HG03457 (cell line): Measurements from ENCODE around the gene ADM2.

Experiments
- ATAC-seq: cut with Tn5 transposase; IDR thresholded peaks from one replicate; pipeline ENCODE4 v1.9.1; 2021; ENCODE audit warnings: moderate number of reproducible peaks; ENCODE audit not compliant: unreplicated experiment

ADM2 gene

DNA sequence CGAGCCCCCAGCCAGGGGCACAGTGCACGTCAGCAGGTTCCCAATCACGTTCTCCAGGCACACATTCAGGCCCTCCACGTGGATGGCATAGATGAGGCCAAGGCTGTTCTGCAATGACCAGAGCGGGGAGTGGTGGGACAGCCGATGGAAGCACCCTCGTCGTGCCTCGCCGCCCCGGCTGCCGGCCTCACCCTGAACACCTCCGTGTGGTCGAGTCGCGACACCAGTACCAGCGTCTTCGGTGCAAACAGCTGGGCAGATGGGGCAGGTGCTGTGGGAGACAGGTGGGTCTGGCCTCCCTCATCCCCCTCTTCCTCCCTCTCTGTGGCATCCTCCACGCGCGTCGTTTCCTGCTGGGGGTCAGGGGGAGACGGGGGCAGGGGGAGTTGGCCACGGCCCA is 14.0 kb upstream of the ADM2 start:
- no peak for ATAC-seq

DNA sequence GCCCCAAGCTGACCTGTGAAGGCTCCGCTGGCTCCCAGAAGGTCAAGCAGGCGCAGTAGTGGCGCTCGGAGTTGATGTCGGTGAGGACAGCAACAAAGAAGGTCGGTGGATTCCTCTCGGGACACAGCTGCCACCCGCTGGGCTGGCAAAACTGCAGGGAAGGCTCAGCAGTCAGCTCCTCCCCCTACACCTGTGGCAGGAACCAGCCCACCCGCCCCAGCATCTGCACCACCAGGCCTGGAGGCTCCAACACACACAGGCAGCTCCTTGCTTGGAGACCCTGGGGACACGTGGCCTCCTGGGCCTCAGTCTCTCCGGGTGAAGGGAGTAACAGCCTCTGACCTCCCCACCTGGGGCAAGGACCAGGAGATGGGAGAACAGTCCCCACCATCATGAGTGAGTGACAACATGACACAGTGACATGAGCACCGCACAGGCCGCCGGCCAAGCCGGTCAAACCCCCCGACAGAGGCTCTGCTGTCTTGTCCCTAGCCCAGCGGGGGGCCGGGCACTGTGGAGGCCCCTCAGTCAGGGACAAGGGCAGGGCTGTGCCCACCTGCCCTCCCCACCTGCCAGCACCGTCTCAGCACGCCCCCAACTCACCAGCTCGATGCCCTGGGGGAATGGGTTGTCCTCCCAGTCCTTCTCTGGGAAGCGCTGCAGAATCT is 13.4 kb upstream of the ADM2 start:
- no peak for ATAC-seq

DNA sequence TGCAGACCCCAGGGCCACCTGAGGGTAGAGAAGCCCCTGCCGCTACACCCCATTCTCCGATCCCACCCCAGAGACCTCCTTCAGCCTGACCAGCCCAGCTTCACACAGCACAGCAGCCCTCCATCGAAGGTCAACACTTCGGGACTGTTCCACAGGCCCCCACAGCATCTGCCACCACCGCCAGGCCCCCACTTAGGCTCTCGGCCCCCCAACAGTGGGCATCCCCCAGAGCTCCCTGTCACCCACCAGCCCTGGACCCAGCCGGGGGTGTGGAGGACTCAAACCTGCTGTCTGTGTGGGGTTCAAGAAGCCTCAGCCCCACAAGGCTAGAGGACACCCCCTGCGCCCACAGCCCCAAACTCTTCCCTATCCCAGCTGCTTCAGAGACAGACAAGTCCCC is 12.7 kb upstream of the ADM2 start:
- ATAC-seq: no peak

GRCh38 chr22:50469377-50470305 is 11.7 kb upstream of the ADM2 start:
- peak; percentile 28 for ATAC-seq

- peak; percentile 2 for ATAC-seq
These were observed 10.9 kb upstream of the ADM2 start for GRCh38 chr22:50470491-50470890.

DNA sequence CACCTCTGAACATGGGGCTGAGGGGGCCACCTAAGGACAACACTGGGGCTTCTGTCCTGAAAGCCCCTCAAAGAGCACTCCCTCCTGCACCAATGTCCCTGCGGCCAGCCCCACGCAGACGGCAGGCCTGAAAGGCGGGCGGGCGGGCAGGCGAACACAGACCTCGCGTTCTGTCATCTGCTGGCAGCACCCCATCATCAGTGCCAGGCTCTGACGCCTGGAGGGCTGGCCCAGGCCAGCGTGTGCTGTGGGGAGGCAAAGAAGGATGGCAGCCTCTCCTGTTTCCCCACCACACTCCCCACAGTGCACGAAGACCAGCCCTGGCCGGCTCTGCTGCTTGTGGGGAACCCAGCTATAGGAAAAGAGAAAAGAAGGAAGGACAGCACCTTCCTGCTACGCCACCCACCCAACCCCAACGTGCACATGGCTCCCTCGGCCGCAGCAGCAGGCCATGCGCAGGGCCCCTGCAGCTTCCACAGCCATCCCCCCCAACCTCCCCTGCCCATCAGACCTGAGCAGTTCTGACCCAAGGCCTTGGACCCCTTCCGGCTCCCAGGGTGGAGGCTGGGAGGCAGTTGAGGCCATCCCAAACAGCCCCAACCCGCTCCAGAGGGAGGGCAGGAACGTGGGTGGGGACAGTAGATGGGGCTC is 10.0 kb upstream of the ADM2 start:
- ATAC-seq: no peak

DNA sequence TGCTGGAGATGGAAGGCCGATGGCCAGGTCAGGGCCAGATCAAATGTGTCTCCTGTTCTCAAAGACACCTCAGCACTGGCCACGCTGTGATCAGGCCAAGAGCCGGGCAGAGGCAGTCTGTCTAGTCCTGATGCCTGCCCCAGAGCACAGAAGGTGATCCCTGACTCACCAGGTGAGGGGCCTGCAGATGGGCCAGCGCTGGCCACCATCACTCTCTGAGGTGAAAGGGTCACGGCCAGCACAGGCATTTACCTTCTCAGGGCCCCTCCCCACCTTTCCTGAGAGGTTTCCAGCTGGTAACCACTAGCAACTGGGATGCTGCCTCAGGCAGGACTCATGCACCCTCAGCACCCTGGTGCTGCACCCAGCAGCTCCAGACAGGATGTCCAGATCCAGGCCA is 9.4 kb upstream of the ADM2 start:
- no peak for ATAC-seq

- no peak for ATAC-seq
These were observed 8.3 kb upstream of the ADM2 start for GRCh38 chr22:50473088-50473487.

- ATAC-seq: no peak
These were observed 7.3 kb upstream of the ADM2 start for GRCh38 chr22:50473855-50474671.

DNA sequence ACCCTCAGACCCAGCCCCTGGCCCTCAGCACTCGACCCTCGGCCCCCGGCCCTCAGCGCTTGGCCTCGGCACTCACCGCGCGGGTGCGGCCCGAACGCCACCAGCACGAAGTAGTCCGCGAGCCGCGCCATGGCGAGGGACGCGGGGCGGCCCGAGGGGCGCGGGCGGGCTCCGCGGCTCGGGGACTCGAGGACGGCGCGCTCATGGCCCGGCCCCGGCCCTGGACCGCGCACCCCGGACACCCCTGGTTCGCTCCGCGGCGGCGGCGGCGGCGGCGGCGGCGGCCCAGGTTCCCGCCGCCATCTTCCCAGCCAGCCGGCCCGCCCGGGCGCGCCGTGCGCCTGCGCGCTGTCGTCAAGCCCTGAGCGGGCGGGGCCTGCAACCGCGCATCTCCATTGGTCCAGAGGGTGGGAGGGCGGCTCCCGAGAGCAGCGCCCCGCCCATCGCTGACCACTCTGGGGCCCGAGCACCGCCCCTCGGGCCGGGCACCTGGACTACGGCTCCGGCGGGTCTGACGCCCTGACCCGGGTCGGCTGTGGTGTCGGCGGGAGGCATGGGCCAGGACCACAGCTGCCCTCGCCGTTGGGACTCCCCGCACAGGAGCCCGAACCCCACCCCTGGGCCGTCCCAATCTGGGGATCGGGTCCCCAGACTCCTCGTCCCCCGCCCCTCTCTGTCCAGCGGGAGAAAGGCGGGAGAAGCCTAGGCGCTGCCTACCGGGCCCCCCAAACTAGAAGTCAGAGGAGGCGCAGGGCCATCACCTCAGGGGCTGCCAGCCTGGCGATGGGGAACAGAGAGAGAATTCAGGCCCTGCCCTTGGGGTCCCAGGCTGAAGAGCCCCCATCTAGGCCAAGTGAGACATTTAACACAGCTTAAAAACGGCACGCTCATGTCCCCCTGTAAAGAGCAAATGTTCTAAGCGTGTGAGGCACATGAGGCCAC is 6.4 kb upstream of the ADM2 start, which contains the start of gene SBF1:
TSS of gene SBF1 (minus strand) at position 326 of the 942 bp plus-strand sequence. CDS start at position 131, 195 bp downstream.
- ATAC-seq: peak; percentile 42

DNA sequence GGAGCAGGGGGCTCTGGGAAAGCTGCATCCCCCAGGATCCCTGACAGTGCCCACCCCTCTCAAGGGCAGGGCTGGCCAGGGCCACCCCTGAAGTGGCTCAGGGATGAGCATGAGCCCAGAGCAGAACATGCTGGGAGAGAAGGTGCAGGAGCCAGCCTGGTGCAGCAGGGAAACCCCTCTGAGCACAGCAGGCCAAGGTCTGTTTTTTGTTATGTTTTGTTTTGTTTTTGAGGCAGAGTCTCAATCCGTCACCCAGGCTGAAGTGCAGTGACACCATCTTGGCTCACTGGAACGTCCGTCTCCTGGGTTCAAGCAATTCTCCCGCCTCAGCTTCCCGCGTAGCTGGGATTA is 5.7 kb upstream of the ADM2 start:
- ATAC-seq: no peak

DNA sequence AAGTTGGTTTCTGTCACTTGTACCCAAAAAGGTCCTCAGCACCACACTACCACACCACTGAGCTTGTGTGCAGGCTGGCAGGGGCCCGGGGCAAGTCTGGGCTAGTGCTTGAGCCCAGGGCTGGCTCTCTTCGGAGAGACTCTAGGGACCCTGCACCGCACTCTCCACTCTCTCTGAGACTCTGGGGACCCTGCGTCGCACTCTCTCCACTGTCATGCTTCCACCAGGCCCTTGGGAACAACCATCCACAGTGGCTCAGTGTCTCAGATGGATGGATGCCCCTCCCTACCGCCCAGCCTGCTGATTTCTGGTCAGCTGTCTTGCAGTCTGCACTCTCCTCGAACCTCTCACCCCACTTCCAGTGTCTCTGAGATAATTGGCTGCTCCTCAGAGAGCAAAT is 4.5 kb upstream of the ADM2 start:
- no peak for ATAC-seq

GRCh38 chr22:50477923-50478322 is 3.4 kb upstream of the ADM2 start:
- no peak for ATAC-seq

- no peak for ATAC-seq
These were observed 1.6 kb upstream of the ADM2 start for GRCh38 chr22:50479721-50480120.

DNA sequence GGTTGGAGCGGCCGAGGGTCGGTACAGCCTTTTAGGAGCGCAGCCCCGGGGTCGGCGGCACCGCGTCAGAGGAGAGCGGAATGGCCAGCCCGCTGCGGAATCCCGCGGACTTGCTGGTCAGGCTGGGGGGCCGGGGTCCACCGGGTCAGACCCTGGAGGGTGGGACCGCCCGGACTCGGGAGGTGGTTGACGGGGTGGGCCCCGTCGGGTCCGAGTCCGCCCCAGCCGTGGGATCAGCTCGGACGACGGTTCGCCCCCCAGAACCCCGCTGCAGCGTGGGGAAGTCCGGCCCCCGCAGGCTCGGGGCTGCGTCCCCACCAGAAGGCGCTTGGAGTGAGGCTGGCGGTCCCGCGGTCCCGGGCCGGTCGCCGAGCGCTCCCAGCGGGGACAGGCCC is 301 bp upstream of the ADM2 start:
- no peak for ATAC-seq

DNA sequence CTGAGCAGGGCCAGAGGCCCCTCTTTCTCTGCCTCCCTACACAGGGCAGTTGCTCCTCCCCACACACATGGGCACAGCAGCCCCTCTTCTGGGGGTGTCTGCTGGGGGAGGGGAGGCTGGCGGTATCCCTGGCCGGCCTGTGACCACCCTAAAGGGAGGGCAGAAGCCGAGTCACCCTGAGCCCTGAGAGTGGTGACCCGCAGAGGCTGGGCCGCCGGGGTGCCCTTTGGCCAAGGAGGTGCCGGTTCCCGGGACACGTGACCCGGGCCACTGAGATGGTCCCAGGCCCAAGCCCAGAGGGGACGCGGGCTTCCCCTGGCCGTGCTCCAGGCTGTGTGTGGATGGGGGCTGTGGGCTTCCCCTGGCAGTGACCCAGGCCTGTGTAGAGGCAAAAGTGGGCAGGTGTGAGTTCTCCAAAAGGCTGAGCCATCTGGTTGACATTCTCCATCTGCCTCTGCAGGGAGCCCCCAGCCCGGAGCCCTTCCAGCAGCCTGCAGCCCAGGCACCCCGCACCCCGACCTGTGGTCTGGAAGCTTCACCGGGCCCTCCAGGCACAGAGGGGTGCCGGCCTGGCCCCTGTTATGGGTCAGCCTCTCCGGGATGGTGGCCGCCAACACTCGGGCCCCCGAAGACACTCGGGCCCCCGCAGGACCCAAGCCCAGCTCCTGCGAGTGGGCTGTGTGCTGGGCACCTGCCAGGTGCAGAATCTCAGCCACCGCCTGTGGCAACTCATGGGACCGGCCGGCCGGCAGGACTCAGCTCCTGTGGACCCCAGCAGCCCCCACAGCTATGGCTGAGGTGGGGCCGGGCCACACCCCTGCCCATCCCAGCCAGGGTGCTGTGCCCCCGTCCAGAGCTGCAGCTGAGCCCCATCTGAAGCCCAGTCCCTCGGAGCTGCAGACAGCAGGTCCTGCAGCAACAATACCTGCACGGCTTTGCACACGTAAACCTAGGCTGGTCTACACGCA is 1.0 kb downstream of the ADM2 start:
- no peak for ATAC-seq

- no peak for ATAC-seq
These were observed 1.8 kb downstream of the ADM2 start for GRCh38 chr22:50483106-50483505.

GRCh38 chr22:50483556-50483955 is 2.2 kb downstream of the ADM2 start:
- no peak for ATAC-seq
